Activated CD8-positive, alpha-beta T cell treated with anti-CD3 and anti-CD28 coated beads for 36 hours (primary cell): ENCODE data around the gene NDUFC2. TPM values are rescaled to one million over a fixed set of nuclear protein-coding genes. Genes with fewer than 3 reads are reported as not detected.
A peak's percentile ranks its signal among the peaks of the same experiment; 100 is the strongest.

Experiments
- ATAC-seq: fragments of 200-7000 bp; cut with Tn5 transposase; one replicate; pipeline ENCODE4 v1.10.0; 2021; ENCODE audit warnings: mild to moderate bottlenecking, moderate library complexity
- CTCF ChIA-PET: fragments of 350-600 bp; sonication (Branson Sonifier 250); formaldehyde crosslinking; loops from one replicate; lab custom pipeline; 2021; ENCODE audit warnings: antibody characterized with exemption; lab: Charles Lee
- POLR2A ChIA-PET: fragments of 350-600 bp; sonication (Branson Sonifier 250); formaldehyde crosslinking; loops from one replicate; lab custom pipeline; 2021; ENCODE audit warnings: antibody characterized with exemption; lab: Charles Lee
- DNase-seq: peaks from one replicate; pipeline ENCODE4 v3.0.0-alpha.2; 2020
- H3K27ac Mint-ChIP-seq: one replicate; pipeline ENCODE4 v1.8.0; 2021; ENCODE audit warnings: mild to moderate bottlenecking, mixed read lengths
- H3K27me3 Mint-ChIP-seq: one replicate; pipeline ENCODE4 v1.8.0; 2021; ENCODE audit warnings: mixed read lengths
- H3K36me3 Mint-ChIP-seq: one replicate; pipeline ENCODE4 v1.8.0; 2021; ENCODE audit warnings: low read depth, mixed read lengths
- H3K4me1 Mint-ChIP-seq: one replicate; pipeline ENCODE4 v1.8.0; 2021; ENCODE audit warnings: low read depth, mixed read lengths
- H3K4me3 Mint-ChIP-seq: one replicate; pipeline ENCODE4 v1.8.0; 2021; ENCODE audit warnings: mild to moderate bottlenecking, moderate library complexity, mixed read lengths
- H3K9me3 Mint-ChIP-seq: one replicate; pipeline ENCODE4 v1.8.0; 2021; ENCODE audit warnings: mixed read lengths
- intact Hi-C: fragments of 100-400 bp; cut with micrococcal nuclease; formaldehyde crosslinking; loops from one replicate; pipeline ENCODE4 v1.10.0; 2022
- total RNA-seq, 2 experiments: library from RNA; stranded (reverse); gene quantifications; one replicate each; pipeline ENCODE4 v1.2.3, GENCODE V29; 2021
- TF ChIP-seq, protein P1 (sequence below): fragments of 200-600 bp; IDR thresholded peaks from one replicate; pipeline ENCODE4 v1.8.0; 2022; ENCODE audit warnings: antibody characterized with exemption, mild to moderate bottlenecking

NDUFC2 gene
- total RNA-seq, 2 experiments from 2014 or later: 169 to 179 TPM

DNA sequence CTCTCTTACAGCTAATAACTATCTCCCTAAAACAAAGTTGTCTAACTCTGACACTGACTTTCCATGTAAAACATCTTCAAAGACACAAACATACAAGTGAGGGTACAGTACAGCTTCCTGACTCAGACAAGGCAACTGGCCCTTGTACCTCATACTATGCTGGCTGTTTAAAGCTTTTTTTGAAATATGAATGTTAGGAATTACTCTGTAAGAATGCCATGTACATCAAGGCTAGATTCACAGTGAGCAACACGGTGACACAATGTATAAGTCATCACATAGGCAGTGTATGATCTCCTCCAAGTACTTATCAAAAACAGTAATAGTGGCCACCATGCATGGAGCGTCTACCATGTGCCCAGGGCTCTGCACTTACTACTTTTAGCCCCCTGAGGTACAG lies 31.2 kb upstream of the NDUFC2 start:
- no peaks in the 10 kb centered on the region for H3K4me1 Mint-ChIP-seq
- H3K27ac Mint-ChIP-seq: no peak overlapping the region
- H3K9me3 Mint-ChIP-seq: no peaks in the 10 kb centered on the region
- POLR2A ChIA-PET: interaction anchor here (1.1 kb wide), 1 partner anchor 32 kb away, joined by 3 read pairs; the partner anchor contains the start of gene NDUFC2
- CTCF ChIA-PET: no interaction called here
- no peak for ATAC-seq
- no peaks in the 10 kb centered on the region for H3K27me3 Mint-ChIP-seq
- H3K4me3 Mint-ChIP-seq: no peak overlapping the region
- intact Hi-C loops: no loop called here
- TF ChIP-seq, protein P1, sequence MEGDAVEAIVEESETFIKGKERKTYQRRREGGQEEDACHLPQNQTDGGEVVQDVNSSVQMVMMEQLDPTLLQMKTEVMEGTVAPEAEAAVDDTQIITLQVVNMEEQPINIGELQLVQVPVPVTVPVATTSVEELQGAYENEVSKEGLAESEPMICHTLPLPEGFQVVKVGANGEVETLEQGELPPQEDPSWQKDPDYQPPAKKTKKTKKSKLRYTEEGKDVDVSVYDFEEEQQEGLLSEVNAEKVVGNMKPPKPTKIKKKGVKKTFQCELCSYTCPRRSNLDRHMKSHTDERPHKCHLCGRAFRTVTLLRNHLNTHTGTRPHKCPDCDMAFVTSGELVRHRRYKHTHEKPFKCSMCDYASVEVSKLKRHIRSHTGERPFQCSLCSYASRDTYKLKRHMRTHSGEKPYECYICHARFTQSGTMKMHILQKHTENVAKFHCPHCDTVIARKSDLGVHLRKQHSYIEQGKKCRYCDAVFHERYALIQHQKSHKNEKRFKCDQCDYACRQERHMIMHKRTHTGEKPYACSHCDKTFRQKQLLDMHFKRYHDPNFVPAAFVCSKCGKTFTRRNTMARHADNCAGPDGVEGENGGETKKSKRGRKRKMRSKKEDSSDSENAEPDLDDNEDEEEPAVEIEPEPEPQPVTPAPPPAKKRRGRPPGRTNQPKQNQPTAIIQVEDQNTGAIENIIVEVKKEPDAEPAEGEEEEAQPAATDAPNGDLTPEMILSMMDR: no peak
- H3K36me3 Mint-ChIP-seq: peaks cover 36% of the 10 kb centered on the region
- DNase-seq: no peak

- DNase-seq: no peak
- intact Hi-C loops: no loop called here
- Mint-ChIP-seq H3K27me3 (no peaks in the 10 kb centered on the region), H3K9me3 (no peaks in the 10 kb centered on the region), H3K4me3 (no peak overlapping the region), H3K4me1 (no peaks in the 10 kb centered on the region), H3K27ac (no peak overlapping the region), H3K36me3 (peaks cover 38% of the 10 kb centered on the region)
- ATAC-seq: no peak
- ChIA-PET POLR2A (interaction anchor here (1.0 to 1.1 kb wide), 2 partner anchors 31 to 32 kb away, joined by 3 read pairs; partner anchors contain the start of gene NDUFC2), CTCF (no interaction called here)
- TF ChIP-seq, protein P1: no peak
Observed at GRCh38 chr11:78110351-78110750, 30.7 kb upstream of the NDUFC2 start.

GRCh38 chr11:78109081-78110015 lies 29.7 kb upstream of the NDUFC2 start:
- Mint-ChIP-seq H3K36me3 (peaks cover 38% of the 10 kb centered on the region), H3K4me1 (no peaks in the 10 kb centered on the region), H3K27me3 (no peaks in the 10 kb centered on the region), H3K4me3 (no peak overlapping the region), H3K9me3 (no peaks in the 10 kb centered on the region), H3K27ac (no peak overlapping the region)
- intact Hi-C loops: no loop called here
- TF ChIP-seq, protein P1: no peak
- POLR2A ChIA-PET: interaction anchor here (0.6 to 1.1 kb wide), 3 partner anchors 31 to 73 kb away, joined by 3 to 4 read pairs (median 3); no protein-coding TSS in a partner anchor
- CTCF ChIA-PET: no interaction called here
- DNase-seq: no peak
- ATAC-seq: no peak

GRCh38 chr11:78100676-78101472 lies 21.2 kb upstream of the NDUFC2 start:
- TF ChIP-seq, protein P1: no peak
- CTCF ChIA-PET: no interaction called here
- Mint-ChIP-seq H3K27me3 (no peaks in the 10 kb centered on the region), H3K36me3 (peaks cover 39% of the 10 kb centered on the region), H3K9me3 (no peaks in the 10 kb centered on the region), H3K4me1 (no peaks in the 10 kb centered on the region), H3K4me3 (no peak overlapping the region), H3K27ac (peak overlapping the region; percentile 20)
- POLR2A ChIA-PET: no interaction called here
- ATAC-seq (no peak), DNase-seq (no peak)
- intact Hi-C loops: no loop called here
